Activated T-cell treated with anti-CD3 and anti-CD28 coated beads for 1 hour (primary cell): ENCODE measurements around the gene DNAH1.
A peak's percentile ranks its signal among the peaks of the same experiment; 100 is the strongest.
"Not testable (repeated sequence)": the region's sequence is repeated elsewhere in the genome, so short reads cannot be mapped to it uniquely, and the experiment has no call there.

ENCODE experiments used
- DNase-seq: peaks from one replicate; pipeline ENCODE4 v3.0.0-alpha.2; 2020; ENCODE audit warnings: low read depth

The DNAH1 gene

DNA sequence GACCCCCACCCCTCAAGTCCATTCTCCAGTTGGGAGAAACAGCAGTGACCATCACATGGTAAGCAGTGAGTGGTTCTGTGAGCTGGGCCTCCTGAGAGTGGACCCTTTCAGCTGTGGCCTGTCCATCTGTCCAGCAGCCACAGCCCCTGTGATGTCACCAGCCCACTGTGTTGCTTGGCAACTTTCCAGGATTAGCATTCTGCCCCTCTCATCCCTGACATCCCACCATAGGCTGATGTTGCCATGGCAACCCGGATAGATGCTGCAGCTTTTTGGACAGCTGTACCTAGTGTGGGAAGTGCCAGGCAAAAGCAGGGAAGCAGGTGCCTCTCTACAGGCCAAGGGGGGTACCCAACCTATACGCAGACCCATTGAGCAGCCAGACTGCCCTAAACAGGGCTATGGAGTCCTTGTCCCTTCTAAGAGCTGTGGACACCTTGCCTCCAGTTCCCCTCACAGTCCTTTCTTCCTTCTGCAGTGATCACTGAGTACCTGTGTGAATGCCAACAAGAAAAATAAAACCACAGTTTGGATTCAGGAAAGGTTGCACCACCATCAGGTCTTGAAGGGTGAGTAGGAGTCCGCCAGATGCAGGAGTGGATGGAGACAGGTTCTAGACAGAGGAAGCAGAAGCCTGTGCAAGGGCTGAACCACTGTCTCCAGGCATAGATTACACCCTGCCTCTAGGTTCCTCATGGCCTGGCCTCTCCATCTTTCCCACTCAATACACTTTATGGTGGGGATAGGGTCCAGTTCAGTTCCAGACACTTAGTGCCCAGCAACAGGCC lies at the start of gene DNAH1:
DNAH1 (plus strand) TSS at position 343 of the 788 bp plus-strand sequence. CDS start 6,124 bp downstream, outside the sequence.
- no peak for DNase-seq

DNA sequence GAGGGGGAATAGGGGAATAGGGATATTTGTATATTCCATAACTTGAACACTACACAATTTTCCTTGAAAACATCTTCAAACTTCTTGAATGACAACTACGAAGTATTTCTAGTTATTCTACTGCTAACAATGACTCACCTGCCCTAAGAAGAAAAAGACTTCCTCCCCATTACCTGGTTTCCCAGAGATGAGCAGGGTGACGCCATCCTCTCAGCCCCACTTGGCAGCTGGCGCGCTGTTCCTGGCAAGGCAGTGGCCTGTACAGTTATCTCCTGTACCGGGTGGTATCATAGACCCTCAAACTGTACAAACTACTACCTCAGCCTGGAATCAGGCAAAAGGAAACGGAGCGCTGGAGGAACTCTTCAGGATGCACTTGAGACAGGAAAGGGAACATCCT lies 48.1 kb upstream of the DNAH1 start:
- DNase-seq = no peak

DNA sequence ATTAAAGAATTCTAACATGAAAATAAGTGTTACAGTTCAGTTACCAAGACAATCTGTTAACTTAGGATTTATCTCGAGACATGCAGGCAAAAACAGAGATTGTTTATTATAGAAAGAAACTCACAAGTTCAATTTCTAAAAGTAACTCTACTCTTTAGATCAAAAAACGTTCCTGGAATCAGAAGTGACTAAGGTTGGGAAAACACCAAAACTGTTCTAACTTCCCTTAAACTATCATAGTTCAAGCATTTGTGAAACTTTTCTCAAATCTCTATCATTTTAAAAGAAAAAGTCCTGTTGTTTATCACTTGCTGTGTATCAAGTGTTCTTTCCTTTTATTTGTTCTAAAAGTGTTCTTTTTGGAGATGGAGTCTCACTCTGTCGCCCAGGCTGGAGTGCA lies 46.3 kb upstream of the DNAH1 start:
- DNase-seq = no peak

DNA sequence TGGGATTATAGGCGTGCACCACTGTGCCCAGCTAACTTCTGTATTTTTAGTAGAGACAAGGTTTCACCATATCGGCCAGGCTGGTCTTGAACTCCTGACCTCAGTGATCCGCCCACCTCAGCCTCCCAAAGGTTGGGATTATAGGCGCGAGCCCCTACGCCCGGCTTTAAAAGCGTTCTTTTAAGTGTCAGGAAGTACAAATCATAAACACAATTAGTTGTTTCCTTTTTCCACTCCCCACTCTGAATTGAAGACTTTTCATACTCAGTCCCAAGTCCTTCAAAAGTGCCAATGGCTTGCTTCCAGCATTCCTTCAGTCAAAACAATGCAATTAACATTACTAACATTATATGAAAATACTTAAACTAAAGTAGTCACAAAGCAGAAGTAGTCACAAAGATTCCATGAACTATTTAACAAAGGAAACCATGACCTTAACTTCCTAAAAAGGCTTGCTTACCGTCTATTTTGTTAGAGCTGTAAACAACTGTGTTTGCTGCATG lies 45.8 kb upstream of the DNAH1 start:
- DNase-seq = no peak

DNA sequence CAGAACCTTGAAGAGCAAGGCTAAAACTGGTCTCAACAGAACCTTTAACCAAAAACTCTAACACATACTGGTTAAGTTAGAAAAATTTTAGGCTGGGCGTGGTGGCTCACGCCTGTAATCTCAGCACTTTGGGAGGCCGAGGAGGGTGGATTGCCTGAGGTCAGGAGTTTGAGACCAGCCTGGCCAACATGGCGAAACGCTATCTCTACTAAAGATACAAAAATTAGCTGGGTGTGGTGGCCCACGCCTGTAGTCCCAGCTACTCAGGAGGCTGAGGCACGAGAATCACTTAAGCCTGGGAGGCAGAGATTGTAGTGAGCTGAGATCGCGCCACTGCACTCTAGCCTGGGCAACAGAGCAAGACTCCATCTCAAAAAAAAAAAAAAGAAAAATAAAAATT lies 43.9 kb upstream of the DNAH1 start:
- DNase-seq = not testable (repeated sequence)

DNA sequence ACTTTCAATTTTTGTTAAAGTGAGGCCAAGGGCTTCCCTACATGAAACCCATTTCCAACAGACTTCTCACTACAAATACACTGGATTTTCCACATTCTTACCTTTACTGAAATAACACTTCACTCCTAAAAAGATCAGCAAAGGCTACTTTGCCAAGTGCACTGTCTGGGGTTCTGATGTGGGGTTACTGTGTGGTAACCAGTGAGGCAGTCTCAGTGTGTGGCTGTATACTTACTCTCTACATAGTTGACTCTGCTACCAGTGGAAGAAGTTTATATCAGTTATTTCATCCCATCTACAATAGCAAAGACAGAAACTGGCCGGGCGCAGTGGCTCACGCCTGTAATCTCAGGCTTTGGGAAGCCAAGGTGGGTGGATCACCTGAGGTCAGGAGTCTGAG lies 43.3 kb upstream of the DNAH1 start:
- no peak for DNase-seq

DNA sequence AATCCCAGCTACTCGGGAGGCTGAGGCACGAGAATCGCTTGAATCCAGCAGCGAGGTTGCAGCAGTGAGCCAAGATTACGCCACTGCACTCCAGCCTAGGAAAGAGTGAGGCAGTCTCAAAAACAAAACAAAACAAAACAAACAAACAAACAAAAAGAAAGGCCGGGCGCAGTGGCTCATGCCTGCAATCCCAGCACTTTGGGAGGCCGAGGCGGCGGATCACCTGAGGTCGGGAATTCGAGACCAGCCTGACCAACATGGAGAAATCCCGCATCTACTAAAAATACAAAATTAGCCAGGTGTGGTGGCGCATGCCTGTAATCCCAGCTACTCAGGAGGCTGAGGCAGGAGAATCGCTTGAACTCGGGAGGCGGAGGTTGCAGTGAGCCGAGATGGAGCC lies 41.3 kb upstream of the DNAH1 start:
- not testable (repeated sequence) for DNase-seq

DNA sequence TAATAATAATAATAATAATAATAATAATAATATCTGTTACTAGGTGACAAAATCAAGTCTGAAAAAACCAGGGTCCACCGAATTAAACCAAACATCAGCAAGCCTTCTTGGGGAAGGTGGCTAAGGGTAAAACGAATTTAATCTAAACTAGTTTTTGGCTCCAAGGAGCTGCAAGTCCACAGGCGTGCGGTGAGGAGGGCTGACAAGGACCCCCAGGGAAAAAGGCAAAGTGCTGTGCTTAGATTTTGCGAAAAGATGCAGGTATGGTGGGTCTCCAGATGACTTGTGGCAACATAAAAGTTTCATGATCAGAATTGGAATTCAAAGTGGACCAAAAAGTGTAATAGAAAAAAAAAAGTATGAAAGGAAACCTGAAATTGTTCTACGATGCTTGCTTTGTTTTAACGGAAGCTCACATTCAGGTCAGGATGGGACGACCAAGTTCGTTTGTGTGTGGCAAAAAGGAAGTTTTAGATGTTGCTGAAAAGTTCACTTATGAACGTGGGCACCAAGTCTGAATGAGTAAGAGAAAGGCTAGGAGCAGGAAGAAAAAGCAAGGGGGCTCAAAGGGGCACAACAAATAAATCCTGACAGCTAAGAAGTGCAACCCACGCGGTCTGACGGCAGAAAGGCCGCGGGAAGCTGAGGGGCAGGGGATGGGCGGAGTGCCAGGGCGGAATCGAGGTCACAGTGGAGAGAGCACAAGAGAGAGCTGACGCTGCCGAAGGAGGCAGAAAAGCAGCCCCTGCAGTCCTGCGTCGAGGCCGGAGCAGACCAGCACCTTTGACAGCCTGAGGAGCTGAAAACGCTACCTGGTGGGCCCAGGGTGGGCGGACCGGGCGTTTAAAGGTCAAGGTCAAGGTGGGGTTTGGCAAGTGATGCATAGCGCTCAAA lies 38.8 kb upstream of the DNAH1 start:
- DNase-seq = peak; percentile 56

DNA sequence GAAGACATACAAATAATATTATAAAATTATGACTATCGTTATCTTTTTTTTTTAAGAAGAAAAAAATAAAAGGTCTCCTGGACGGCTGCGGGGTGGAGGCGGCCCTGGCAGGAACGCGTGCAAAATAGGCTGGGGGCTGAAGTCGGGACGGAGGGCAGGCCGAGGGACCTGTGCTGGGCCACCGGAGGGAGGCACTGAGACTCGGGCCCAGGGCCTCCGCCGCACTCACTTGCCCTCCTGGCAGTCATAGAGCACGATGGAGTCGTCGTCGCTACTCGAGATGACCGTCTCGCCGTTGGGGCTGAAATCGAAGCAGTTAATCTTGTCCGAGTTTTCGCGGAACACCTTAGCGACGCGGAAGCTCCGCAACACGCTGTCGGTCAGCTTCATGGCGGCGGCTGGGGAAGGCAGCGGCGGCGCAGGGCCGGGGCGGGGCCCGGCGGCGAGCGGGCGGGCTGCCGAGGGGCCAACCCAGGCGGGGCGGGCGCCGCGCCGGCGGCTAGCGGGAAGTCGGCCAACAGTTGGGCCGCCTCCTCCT lies 38.1 kb upstream of the DNAH1 start:
- peak; percentile 54 for DNase-seq

DNA sequence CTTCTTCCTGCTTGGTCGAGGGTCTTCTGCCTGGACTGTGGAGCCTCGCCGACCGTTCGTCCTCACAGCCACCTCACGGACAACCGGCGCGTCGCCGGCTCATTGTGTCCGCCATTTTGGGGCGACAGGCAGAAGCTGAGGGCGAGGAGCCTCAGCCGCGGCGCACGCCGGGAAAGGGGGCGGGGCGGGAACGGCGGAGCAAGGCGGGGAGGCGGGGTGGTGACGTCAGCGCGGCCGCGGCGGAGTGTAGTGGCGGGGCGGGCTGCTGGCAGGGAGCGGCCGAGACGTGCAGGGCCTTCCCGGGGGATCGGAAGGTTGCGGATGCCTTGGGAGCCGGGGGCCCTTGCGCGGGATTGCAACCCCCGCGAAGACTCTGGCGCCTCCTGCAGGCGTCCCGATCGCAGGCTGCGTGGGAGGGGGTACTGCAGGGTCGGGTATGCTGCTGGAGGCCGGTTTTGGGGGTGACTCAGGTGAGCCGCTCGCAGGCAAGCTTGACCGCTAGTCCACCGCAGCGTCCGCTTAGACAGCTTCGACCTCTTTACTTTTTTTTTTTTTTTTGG lies 37.5 kb upstream of the DNAH1 start, which contains the start of gene WDR82:
WDR82 (minus strand) TSS at position 140 of the 560 bp plus-strand sequence. CDS start 288 bp downstream, outside the sequence.
- DNase-seq = peak; percentile 97

DNA sequence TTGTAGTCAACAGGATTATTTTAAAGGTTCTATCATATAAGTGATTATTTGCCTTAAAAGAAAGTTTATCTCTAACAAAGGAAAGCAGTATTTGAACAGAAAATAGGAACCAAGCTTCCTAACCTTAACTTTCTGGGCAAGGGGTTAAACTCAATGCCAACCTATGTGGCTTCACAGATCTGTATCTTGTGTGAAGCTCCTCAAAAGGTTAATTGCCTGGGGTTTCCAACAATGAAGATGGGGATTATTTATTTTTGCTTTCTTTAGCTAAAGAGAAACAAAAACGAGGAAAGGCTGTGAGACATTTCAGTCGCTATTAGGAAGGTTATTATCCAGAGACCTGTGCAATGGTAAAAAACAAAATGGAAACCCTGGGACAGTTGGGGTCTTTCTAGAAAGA lies 36.5 kb upstream of the DNAH1 start:
- no peak for DNase-seq

DNA sequence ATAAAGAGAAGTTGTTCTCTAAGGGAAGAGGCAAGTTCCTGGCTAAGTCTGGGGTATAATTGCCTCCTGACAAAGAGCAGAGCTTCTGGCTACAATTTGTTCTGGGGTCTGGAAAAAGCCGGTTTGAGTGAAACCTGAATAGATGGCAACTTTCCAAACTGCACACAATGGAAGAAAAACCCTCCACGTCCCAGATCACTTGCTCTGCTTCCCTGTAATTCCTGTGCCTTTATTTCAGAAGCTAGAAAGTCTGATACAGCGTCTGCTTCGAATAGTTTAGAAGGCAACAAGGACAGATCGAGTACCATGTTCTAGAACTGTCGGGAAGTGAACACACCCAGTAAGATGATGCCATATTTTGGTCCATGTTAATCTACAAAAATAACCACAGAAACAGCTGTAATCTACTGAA lies 36.1 kb upstream of the DNAH1 start:
- DNase-seq = no peak

DNA sequence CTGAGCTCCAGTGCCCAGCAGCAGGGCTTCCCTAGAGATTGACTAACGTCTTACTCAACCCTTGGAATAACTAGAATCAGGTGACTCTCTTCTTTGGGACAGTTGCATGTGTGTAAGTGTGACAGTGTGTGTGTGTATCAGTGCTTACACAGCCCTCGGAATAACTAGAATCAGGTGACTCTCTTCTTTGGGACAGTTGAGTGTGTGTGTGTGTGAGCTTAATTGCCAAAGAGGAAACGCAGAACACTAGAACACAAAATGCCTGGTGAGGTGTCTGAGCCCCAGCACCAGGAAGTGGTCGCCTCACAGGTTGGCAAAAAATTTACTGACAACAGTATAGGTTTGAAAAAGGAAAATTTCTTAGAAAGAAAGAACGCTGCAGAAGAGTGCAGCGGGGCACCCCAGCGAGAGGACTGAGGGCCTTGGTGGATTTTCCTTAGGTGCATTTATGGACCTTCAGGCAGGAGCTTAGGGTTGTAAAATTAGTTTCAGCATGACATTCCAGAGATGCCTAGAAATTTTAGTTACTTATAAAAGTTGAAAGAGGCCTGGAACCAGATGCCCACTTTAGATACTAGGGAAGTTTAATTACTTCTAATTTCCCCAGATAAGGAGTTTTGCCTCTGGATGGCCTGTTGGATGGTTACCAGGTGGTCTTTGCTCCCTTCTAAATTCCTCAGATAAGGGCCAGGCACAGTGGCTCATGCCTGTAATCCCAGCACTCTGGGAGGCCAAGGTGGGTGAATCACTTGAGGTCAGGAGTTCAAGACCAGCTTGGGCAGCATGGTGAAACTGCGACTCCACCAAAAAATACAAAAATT lies 33.9 kb upstream of the DNAH1 start:
- DNase-seq = peak; percentile 29

DNA sequence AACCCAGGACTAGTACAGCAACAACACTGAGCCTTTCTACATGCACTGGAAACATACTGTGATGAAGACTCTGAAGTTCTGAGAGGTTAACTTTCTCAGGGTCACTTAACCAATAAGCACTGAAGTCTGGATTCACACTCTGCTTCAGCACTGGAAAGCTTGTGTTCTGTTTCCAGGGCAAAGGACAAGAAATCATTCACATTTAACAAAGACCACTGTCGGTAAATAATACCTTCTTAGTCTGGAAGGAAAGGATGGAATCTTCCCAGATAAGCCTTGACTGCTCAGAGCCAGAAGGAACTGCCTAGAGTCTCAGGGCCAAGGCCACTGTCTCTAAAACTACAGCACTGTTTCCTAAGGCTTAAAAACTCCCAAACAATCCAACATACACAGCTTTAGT lies 32.8 kb upstream of the DNAH1 start:
- DNase-seq = no peak

DNA sequence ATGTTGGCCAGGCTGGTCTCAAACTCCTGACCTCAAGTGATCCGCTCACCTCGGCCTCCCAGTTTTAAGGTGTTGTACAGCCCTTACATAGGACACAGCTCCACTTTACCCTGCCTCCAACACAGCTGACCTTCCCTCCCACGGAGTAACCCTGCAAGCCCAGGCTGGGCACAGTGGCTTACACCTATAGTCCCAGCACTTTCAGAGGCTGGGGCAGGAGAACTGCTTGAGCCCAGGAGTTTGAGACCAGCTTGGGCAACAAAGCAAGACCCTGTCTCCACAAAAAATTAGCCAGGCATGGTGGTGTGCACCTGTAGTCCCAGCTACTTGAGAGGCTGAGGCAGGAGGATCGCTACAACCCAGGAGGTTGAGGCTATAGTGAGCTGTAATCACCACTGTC lies 32.1 kb upstream of the DNAH1 start:
- not testable (repeated sequence) for DNase-seq

DNA sequence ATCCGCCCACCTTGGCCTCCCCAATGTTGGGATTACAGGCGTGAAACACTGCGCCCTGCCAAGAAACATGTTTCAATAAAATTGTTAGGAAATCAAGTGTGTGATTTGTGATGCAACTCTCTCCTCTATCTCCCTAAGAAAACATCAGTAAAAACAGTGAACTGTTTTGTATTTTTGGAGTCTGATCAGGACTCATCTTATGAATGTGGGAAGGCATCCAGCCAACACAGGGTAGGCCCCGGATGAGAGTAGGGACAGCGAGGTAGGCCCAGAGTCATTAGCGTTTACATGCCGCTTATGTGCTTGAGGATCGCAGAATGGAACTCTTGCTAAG lies 29.4 kb upstream of the DNAH1 start:
- no peak for DNase-seq

DNA sequence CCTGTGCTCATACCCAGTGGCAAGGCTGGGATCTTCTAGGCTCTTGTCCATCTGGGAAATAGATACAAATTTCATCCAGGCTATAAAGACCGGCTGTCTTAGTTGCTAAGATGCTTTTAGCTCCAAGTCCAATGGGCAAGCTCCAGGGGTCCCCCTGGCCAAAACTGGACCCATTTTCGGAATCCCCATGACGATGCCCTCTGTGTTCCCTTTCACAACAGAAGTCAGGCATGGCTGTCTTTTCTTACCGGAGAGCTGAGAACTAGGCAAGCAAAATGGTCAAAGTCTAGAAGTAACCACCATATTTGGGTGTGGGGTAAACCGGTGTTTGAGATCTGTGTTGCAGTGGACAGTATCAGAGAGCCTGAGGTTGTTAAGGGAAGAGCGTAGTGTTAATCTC lies 27.4 kb upstream of the DNAH1 start:
- DNase-seq = no peak

DNA sequence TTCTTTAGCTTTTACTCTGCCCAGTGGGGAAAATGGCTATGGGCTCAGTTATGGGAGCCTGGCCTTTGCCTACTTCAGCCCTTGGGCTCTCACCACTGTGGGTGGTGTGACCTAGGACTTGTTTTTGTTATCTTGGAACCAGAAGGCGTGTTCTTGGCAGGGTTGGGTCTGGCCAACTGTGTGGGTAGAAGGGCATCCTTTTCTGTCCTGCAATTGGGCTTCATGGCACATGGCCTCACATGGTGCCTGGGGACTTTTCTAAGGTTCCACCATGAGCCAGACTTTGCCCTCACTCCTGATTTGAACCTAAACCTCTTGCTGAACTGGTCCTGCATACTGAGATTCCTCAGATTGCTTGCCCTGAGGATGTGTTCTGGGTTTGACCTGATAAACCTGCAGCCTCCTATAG lies 26.8 kb upstream of the DNAH1 start:
- no peak for DNase-seq

DNA sequence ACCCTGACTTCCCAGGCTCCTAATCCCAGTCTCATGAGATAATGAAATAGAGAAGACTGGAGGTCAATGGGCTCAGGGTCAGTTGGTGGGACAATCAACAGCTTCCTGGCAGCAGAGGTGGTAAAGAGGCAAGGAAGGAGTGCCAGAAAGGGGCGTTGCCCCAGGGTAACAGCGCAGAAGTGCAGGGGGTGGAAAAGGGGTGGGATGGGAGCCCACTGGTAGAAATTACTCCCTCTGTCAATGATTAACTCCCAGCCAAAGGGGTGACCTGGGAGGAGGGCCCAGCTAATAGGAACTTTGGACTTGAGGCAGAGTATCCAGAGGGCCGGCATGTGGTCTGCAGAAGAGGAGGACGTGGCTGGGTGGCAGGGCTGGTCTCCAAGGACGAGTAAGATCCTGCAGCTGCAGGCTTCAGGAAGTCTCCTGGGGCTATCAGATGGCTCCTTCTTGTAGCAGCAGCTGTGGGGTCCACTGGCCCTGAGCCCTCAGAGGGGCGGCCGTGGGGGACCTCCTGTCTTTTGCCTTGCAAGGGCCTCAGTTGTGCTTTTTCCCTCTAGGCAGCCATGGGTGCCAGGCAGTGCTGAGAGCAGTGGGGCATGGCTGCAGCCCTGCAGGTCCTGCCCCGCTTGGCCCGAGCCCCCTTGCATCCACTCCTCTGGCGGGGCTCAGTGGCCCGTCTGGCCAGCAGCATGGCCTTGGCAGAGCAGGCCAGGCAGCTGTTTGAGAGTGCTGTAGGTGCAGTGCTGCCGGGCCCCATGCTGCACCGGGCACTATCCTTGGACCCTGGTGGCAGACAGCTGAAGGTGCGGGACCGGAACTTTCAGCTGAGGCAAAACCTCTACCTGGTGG lies 26.1 kb upstream of the DNAH1 start:
- no peak for DNase-seq
